ENCODE data around the gene CCDC102A. TPM values are rescaled to one million over a fixed set of nuclear protein-coding genes. Genes with fewer than 3 reads are reported as not detected.

The CCDC102A gene
- 6.1 and 8.1 TPM in 2 replicates for total RNA-seq

DNA sequence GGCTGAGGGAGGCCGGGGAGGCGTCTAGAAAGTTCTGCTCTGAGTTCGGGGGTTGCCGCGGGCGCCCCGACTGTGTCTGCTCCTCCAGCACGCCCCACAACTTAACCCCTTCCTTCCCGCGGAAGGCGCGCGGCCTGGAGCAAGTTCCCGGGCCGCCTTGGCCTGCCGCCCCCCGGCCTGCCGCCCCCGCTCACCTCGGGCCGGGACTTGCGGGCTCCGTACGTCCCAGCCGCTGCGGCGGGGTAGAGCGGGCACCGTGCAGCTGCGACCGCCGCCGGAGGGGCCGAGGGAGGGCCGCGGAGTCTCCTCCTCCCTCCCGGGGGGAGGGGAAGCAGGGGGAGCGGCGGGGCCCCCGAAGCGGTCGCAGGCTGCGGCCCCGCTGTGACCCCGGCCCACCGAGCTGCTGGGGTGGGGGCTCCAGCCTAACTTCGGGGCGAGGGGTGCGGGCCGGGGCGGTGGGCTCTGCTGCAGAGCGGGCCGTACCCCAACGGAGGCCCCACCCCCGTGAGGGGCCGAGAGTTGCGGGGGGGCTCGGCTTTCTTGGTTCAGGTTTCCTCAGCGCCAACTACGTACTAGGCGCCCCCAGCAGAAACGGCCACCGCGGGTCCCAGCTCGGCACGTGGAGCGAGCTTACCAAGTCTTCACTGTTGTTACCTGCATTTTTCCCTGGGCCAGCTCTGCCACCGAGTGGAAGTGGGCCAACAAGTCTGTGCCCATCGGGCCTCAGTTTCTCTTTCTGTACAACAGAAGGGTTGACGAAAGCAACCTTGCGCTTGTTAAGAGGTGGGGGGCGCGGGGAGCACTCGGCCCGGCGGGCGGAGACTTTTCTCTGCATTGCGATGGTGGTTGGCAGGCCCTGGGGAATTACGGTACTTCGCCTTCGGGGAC, at the start of gene CCDC102A:
Gene CCDC102A (minus strand): TSS at position 266 of the 888 bp plus-strand sequence. CDS start 7,394 bp downstream, outside the sequence.

DNA sequence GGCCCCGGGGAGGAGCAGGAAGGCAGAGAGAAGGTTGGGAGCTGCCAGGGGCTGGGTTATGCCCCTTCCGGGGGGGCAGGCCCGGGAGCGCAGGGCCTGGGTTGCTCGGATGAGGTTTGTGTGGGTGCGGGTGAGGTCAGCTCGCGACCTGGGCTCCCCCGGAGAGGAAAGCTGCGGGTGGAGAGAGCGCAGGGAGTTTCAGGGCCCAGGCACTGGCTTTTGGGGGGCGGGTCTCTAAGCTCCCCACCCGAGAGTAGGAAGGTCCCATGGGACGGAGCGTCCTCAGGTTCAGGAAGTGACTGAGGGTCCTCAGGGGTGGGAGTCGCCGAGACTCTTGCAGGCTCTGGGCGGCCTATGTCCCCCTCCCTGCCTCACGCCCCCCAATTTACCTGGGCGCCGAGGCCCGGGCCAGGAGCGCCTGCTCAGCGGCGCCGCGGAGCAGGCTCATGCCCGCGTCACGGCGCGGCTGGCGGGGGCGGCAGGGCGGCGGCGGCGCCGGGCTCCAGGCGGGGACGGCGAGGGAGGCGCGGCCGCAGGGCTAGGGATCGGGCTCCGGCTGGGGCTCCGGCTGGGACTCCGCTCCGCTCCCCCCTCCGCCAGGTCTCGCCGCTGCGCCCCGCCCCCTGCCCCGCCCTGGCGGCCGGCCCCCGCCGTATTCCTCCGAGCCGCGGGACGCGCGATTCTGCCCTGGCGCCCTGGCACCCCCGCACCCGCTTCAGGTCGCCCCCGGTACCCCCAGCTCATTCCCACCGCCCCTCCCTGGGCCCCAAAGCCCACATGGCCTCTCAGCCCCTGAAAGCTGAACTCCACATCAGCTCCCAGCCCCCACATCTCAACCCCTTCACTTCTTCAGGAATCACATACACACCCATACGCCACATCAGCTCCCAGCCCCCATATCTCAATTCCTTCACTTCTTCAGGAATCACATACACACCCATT, 50.2 kb downstream of the CCDC102A start, which contains the start of gene DOK4:
Gene DOK4 (minus strand): TSS at position 578 of the 942 bp plus-strand sequence. CDS start 6,986 bp downstream, outside the sequence.

GRCh38 chr16:57462209-57462977, 74.0 kb downstream of the CCDC102A start, which contains the start of gene POLR2C:
Gene POLR2C, plus strand, starts transcription at chr16:57462679. Its CDS starts 46 bp downstream, at chr16:57462725.

Other genes starting within 250 kb of the CCDC102A start
- not detected in 2 replicates for gene CCL22, start 177.8 kb downstream of the CCDC102A start, total RNA-seq
- gene CX3CL1, start 164.1 kb downstream of the CCDC102A start, total RNA-seq = not detected in 2 replicates
- gene CCL17, start 131.8 kb downstream of the CCDC102A start, total RNA-seq = not detected in 2 replicates
- gene CIAPIN1, start 89.2 kb downstream of the CCDC102A start, total RNA-seq = 41.5 and 47.5 TPM in 2 replicates
- gene COQ9, start 89.1 kb downstream of the CCDC102A start, total RNA-seq = 44.1 and 49.3 TPM in 2 replicates
- gene POLR2C, start 73.9 kb downstream of the CCDC102A start, total RNA-seq = 83.4 and 98.1 TPM in 2 replicates
- 15.8 and 21.5 TPM in 2 replicates for gene DOK4, start 50.1 kb downstream of the CCDC102A start, total RNA-seq
- not detected in 2 replicates for gene ADGRG5, start 6.1 kb upstream of the CCDC102A start, total RNA-seq
- 2.9 and 6.8 TPM in 2 replicates for gene ADGRG1, start 92.1 kb upstream of the CCDC102A start, total RNA-seq
- not detected in 2 replicates for gene ADGRG3, start 131.7 kb upstream of the CCDC102A start, total RNA-seq
- 0.37 TPM in 1 of 2 replicates, not detected in the other for gene DRC7, start 158.2 kb upstream of the CCDC102A start, total RNA-seq
- 30.5 and 38.7 TPM in 2 replicates for gene KATNB1, start 199.2 kb upstream of the CCDC102A start, total RNA-seq